Vagina (tissue), 2 donors: ENCODE results near the gene GNG14. TPM values are rescaled to one million over a fixed set of nuclear protein-coding genes. Genes with fewer than 3 reads are reported as not detected.

Experiments used
- DNase-seq, 2 donors: peaks; one replicate each; pipeline ENCODE4 v3.0.0-alpha.2; 2017; ENCODE audit errors: extremely low spot score in 2 of 2
- H3K27ac ChIP-seq: fragments of 200-600 bp; sonication (generic); one replicate; pipeline ENCODE4 v1.5.1; 2019
- H3K27me3 ChIP-seq: fragments of 200-600 bp; sonication (generic); one replicate; pipeline ENCODE4 v1.5.1; 2019
- H3K36me3 ChIP-seq, 2 donors: fragments of 200-600 bp; sonication (generic); one replicate each; pipeline ENCODE4 v1.5.1; 2017 to 2019
- H3K4me1 ChIP-seq: fragments of 200-600 bp; sonication (generic); one replicate; pipeline ENCODE4 v1.5.1; 2019
- H3K4me3 ChIP-seq, 2 donors: fragments of 200-600 bp; sonication (generic); 1 replicate in 1 of 2; 2 replicates in 1 of 2; pipeline ENCODE4 v1.5.1; 2016 to 2019
- H3K9me3 ChIP-seq: fragments of 200-600 bp; sonication (generic); one replicate; pipeline ENCODE4 v1.5.1; 2019
- POLR2A ChIP-seq, 2 donors: fragments of 450-650 bp; IDR thresholded peaks; one replicate each; pipeline ENCODE4 v1.6.1; 2017; ENCODE audit warnings: antibody characterized with exemption in 2 of 2, mild to moderate bottlenecking in 2 of 2, moderate library complexity in 2 of 2
- POLR2AphosphoS5 ChIP-seq, 2 donors: sonication (generic); formaldehyde crosslinking; IDR thresholded peaks; one replicate each; pipeline ENCODE4 v1.9.0; 2017; ENCODE audit warnings: antibody characterized with exemption in 2 of 2, mild to moderate bottlenecking in 2 of 2, low read depth in 1 of 2; ENCODE audit not compliant: insufficient read depth in 1 of 2
- intact Hi-C: fragments of 100-400 bp; cut with DNase I; formaldehyde crosslinking; loops from one replicate; pipeline ENCODE4 v1.15.1; 2023
- total RNA-seq: library from RNA; depleted of rRNA; stranded (reverse); fragments of >200 nt; gene quantifications from one replicate; pipeline ENCODE4 v1.2.3, GENCODE V29; 2016
- TF ChIP-seq, protein P1 (sequence below), 3 experiments: fragments of 450-650 bp in 2 of 3; fragments of 200-600 bp in 1 of 3; sonication (generic) in 1 of 3; IDR thresholded peaks; one replicate each; pipeline ENCODE4 v1.5.1; 2017 to 2019; ENCODE audit warnings: antibody characterized with exemption in 3 of 3, mild to moderate bottlenecking in 2 of 3, moderate library complexity in 2 of 3

The GNG14 gene
- total RNA-seq, 1 donor from 2014 or later: not detected

DNA sequence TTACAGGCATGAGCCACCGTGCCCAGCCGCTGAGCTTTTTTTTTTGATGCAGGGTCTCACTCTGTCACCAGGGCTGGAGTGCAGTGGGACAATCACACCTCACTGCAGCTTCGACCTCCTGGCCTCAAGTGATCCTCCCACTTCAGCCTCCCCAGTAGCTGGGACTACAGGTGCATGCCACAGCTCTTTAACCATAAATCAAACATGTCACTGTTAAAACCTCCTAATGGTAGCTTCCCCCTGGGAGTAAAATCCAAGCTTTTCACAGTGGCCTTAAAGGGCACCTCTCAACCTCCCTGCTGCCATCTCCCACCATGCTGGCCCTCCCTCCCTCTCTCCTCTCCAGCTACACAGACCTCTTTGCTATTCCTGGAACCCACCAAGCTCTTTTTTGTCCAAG, 2.0 kb upstream of the GNG14 start:
- intact Hi-C loops: no loop called here
- TF ChIP-seq POLR2AphosphoS5 (IDR thresholded peaks at IDR 0.05; ENCODE audit: insufficient read depth in 1 of 2, low read depth in 1 of 2) (no peak), POLR2A (IDR thresholded peaks at IDR 0.05) (no peak)
- TF ChIP-seq, protein P1, sequence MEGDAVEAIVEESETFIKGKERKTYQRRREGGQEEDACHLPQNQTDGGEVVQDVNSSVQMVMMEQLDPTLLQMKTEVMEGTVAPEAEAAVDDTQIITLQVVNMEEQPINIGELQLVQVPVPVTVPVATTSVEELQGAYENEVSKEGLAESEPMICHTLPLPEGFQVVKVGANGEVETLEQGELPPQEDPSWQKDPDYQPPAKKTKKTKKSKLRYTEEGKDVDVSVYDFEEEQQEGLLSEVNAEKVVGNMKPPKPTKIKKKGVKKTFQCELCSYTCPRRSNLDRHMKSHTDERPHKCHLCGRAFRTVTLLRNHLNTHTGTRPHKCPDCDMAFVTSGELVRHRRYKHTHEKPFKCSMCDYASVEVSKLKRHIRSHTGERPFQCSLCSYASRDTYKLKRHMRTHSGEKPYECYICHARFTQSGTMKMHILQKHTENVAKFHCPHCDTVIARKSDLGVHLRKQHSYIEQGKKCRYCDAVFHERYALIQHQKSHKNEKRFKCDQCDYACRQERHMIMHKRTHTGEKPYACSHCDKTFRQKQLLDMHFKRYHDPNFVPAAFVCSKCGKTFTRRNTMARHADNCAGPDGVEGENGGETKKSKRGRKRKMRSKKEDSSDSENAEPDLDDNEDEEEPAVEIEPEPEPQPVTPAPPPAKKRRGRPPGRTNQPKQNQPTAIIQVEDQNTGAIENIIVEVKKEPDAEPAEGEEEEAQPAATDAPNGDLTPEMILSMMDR (IDR thresholded peaks at IDR 0.05): no peak
- DNase-seq: no peak
- Histone ChIP-seq H3K4me1 (peaks cover 2% of the 10 kb centered on the region), H3K9me3 (no peaks in the 10 kb centered on the region), H3K27me3 (no peaks in the 10 kb centered on the region), H3K36me3 (no peaks in the 10 kb centered on the region), H3K27ac (no peak overlapping the region), H3K4me3 (no peak overlapping the region)

DNA sequence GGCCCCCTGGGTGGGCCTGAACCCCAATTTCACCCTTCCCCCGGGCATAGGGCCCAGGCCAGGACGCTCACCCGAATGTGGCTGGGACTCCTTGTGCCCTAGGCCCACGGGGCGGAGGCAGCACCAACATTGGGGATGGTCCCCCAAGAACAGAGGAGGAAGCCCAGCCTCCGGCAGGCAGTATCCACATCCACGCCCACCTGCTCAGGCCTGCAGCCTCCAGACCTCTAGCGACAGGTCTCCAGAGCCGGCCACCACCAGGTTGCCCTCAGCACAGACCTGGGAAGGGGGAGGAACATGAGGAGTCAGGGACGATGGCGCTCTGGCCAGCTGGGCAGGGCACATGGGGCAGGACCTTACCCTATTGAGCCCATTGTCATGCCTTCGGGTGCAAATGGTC, 1.2 kb downstream of the GNG14 start:
- TF ChIP-seq POLR2AphosphoS5 (IDR thresholded peaks at IDR 0.05; ENCODE audit: insufficient read depth in 1 of 2, low read depth in 1 of 2) (no peak), POLR2A (IDR thresholded peaks at IDR 0.05) (no peak)
- TF ChIP-seq, protein P1 (IDR thresholded peaks at IDR 0.05): no peak
- no peaks in the 10 kb centered on the region for H3K27me3 ChIP-seq
- no peak for DNase-seq
- no peaks in the 10 kb centered on the region for H3K36me3 ChIP-seq
- intact Hi-C loops: no loop called here
- no peak overlapping the region for H3K27ac ChIP-seq
- no peak overlapping the region for H3K4me3 ChIP-seq
- no peaks in the 10 kb centered on the region for H3K4me1 ChIP-seq
- H3K9me3 ChIP-seq: no peaks in the 10 kb centered on the region

DNA sequence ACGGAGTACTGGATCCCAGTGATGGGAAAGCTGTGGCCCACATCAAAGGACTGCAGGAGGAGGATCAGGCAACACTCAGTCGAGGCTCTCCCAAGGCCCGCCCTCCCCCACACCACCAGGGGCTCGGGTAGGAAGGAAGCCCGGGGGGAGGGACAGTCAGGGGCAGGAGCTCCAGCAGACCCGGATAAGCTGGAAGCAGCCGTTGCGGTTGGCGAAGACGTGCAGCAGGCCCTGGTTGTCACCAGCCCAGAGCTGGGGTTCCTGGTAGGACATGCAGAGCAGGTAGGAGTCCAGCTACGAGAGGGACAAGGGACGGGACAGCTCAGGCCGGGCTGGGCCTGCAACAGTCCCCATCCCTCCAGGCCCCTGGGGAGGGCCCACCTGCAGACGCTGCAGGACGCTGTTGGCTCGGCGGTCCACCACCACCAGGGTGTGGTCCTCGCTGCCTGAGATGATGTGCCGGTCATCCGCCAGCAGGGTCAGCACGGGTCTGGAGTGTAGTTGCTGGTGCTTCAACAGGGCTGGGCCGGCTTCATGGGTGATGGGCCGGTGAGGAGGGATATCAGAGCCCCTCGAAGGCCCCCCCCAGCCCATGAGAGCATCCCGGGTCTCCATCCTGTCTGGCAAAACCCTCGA, 1.9 kb downstream of the GNG14 start:
- intact Hi-C loops: no loop called here
- no peak overlapping the region for H3K4me3 ChIP-seq
- TF ChIP-seq POLR2A (IDR thresholded peaks at IDR 0.05) (no peak), POLR2AphosphoS5 (IDR thresholded peaks at IDR 0.05; ENCODE audit: insufficient read depth in 1 of 2, low read depth in 1 of 2) (no peak)
- TF ChIP-seq, protein P1 (IDR thresholded peaks at IDR 0.05): no peak

DNA sequence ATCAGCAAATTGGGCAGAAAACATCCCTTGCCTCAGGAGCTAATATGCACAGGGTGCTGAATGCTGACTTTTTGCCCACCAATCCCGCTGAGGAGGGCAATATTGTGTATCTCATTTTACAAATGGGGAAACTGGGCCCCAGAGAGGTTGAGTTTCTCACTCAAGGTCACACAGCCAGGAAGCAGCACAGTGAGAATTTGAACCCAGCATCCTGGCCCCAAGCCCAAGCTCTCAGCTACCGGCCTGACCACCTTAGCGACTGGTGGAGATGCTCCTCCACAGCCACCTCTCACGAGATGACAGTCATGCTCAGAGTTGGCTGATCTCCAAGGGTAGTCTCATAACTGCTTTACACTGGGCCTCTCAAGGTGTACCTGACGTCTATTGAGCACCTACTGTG, 5.2 kb downstream of the GNG14 start:
- TF ChIP-seq POLR2A (IDR thresholded peaks at IDR 0.05) (no peak), POLR2AphosphoS5 (IDR thresholded peaks at IDR 0.05; ENCODE audit: insufficient read depth in 1 of 2, low read depth in 1 of 2) (no peak)
- TF ChIP-seq, protein P1 (IDR thresholded peaks at IDR 0.05): no peak
- Histone ChIP-seq H3K27me3 (no peaks in the 10 kb centered on the region), H3K36me3 (no peaks in the 10 kb centered on the region), H3K27ac (no peak overlapping the region), H3K4me3 (no peak overlapping the region), H3K9me3 (no peaks in the 10 kb centered on the region), H3K4me1 (peaks cover 26% of the 10 kb centered on the region)
- intact Hi-C loops: no loop called here
- no peak for DNase-seq

More for the DNA sequence above, 1.9 kb downstream of the GNG14 start:
- Histone ChIP-seq H3K9me3 (no peaks in the 10 kb centered on the region), H3K36me3 (no peaks in the 10 kb centered on the region), H3K27ac (no peak overlapping the region), H3K27me3 (no peaks in the 10 kb centered on the region), H3K4me1 (peaks cover 3% of the 10 kb centered on the region)
- DNase-seq: no peak

DNA sequence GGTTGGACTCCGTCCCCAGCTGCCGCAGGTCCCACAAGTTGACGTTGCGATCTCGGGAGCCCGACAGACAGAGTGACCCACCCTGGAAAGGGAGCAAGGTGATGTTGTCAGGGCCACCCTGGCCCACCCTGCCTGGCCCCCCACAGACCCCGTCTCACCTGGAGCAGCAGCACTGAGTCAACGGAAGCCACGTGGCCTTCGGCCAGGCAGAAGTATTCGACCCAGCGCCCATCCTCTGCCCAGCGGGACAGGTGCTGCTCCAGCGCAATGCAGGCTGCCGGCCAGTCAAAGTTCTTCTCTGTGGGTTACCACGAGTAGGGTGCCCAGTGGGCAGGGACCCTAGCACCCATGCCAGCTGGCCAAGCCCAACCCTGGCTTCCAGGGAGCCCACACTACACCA, 6.8 kb downstream of the GNG14 start:
- H3K4me1 ChIP-seq: peaks cover 26% of the 10 kb centered on the region
- no peak overlapping the region for H3K27ac ChIP-seq
- DNase-seq: no peak
- H3K9me3 ChIP-seq: no peaks in the 10 kb centered on the region
- intact Hi-C loops: no loop called here
- TF ChIP-seq, protein P1 (IDR thresholded peaks at IDR 0.05): no peak
- TF ChIP-seq POLR2A (IDR thresholded peaks at IDR 0.05) (no peak), POLR2AphosphoS5 (IDR thresholded peaks at IDR 0.05; ENCODE audit: insufficient read depth in 1 of 2, low read depth in 1 of 2) (no peak)
- no peaks in the 10 kb centered on the region for H3K27me3 ChIP-seq
- H3K36me3 ChIP-seq: no peaks in the 10 kb centered on the region
- no peak overlapping the region for H3K4me3 ChIP-seq
